HCT116 (cell line): ENCODE measurements around the gene CHRNB4. TPM values are rescaled to one million over a fixed set of nuclear protein-coding genes. Genes with fewer than 3 reads are reported as not detected.

Experiments used
- ATAC-seq: fragments of 200-7000 bp; cut with Tn5 transposase; 2 replicates; pipeline ENCODE4 v1.9.1; 2020; ENCODE audit warnings: mild to moderate bottlenecking, moderate library complexity
- BruUV-seq: library from RNA; stranded (reverse); fragments of 400-500 nt; replicated peaks from 2 replicates; lab custom pipeline; 2021; lab: Mats Ljungman, UMichigan
- CTCF ChIA-PET: fragments of 300-600 bp; sonication (Branson Sonifier 250); formaldehyde crosslinking; loops from one replicate; lab custom pipeline; 2021; ENCODE audit warnings: antibody characterized with exemption; lab: Charles Lee
- POLR2A ChIA-PET: fragments of 300-600, 350-600 bp; sonication (Branson Sonifier 250); formaldehyde crosslinking; loops from one replicate; lab custom pipeline; 2021; ENCODE audit warnings: antibody characterized with exemption; lab: Charles Lee
- RAD21 ChIA-PET, 2 experiments: fragments of 300-600 bp; sonication (Branson Sonifier 250); formaldehyde crosslinking; loops; one replicate each; lab custom pipeline; 2023; ENCODE audit warnings: low total read pairs in 2 of 2; ENCODE audit not compliant: uncharacterized antibody in 2 of 2, unreplicated experiment in 2 of 2, low non-redundant PET in 1 of 2; lab: Charles Lee
- DNase-seq: peaks from one replicate; pipeline ENCODE4 v3.0.0-alpha.2; 2010; ENCODE audit warnings: low read depth, low spot score
- H2AFZ ChIP-seq: fragments of 200-600 bp; shearing (Covaris generic), sonication (generic); 2 replicates; pipeline ENCODE4 v1.6.1; 2017; ENCODE audit warnings: low read depth, mixed run types, mixed read lengths, antibody characterized with exemption, low read length; ENCODE audit not compliant: poor library complexity, severe bottlenecking
- H3K27ac ChIP-seq: 2 replicates; pipeline ENCODE4 v1.5.1; 2012; ENCODE audit warnings: low read depth, low read length
- H3K27me3 ChIP-seq: fragments of 200-600 bp; sonication (generic); 2 replicates; pipeline ENCODE4 v1.6.1; 2016; ENCODE audit warnings: mixed run types, low read length, mixed read lengths; ENCODE audit not compliant: insufficient read depth
- H3K36me3 ChIP-seq, 2 experiments: fragments of 200-500 bp in 1 of 2; fragments of 200-600 bp in 1 of 2; sonication (Bioruptor generic) in 1 of 2; sonication (generic) in 1 of 2; 2 replicates each; pipeline versions ENCODE4 v1.5.1 to v1.6.1; 2014 to 2016; ENCODE audit warnings: low read length in 2 of 2, inconsistent platforms in 1 of 2, mixed read lengths in 1 of 2, mixed run types in 1 of 2; ENCODE audit not compliant: insufficient read depth in 2 of 2, control insufficient read depth in 1 of 2
- H3K4me1 ChIP-seq, 2 experiments: fragments of 200-600 bp in 1 of 2; sonication (generic) in 1 of 2; 2 replicates each; pipeline versions ENCODE4 v1.5.1 to v1.6.1; 2012 to 2017; ENCODE audit warnings: low read length in 2 of 2, inconsistent platforms in 1 of 2, mild to moderate bottlenecking in 1 of 2, mixed read lengths in 1 of 2, mixed run types in 1 of 2, moderate library complexity in 1 of 2; ENCODE audit not compliant: insufficient read depth in 2 of 2, control insufficient read depth in 1 of 2
- H3K4me2 ChIP-seq: fragments of 200-600 bp; sonication (generic); 2 replicates; pipeline ENCODE4 v1.6.1; 2017; ENCODE audit warnings: mixed run types, low read length, mixed read lengths
- H3K4me3 ChIP-seq, 2 experiments: fragments of 200-600 bp in 1 of 2; sonication (generic) in 1 of 2; replicated peaks in 1 of 2; 2 replicates each; pipeline ENCODE4 v1.5.1; 2011 to 2016; ENCODE audit warnings: low read length in 2 of 2, control low read depth in 1 of 2, low read depth in 1 of 2, mild to moderate bottlenecking in 1 of 2, mixed read lengths in 1 of 2, mixed run types in 1 of 2
- H3K79me2 ChIP-seq: fragments of 200-600 bp; sonication (generic); 2 replicates; pipeline ENCODE4 v1.6.1; 2017; ENCODE audit warnings: mild to moderate bottlenecking, mixed run types, low read length, moderate library complexity, mixed read lengths; ENCODE audit not compliant: insufficient read depth
- H3K9ac ChIP-seq: fragments of 200-600 bp; sonication (generic); 2 replicates; pipeline ENCODE4 v1.6.1; 2016; ENCODE audit warnings: low read length, mixed read lengths
- H3K9me2 ChIP-seq: fragments of 200-600 bp; sonication (generic), shearing (Covaris generic); 2 replicates; pipeline ENCODE4 v1.6.1; 2017; ENCODE audit warnings: mixed run types, mild to moderate bottlenecking, moderate library complexity; ENCODE audit not compliant: insufficient read depth
- H3K9me3 ChIP-seq, 2 experiments: fragments of 200-500 bp in 1 of 2; fragments of 200-600 bp in 1 of 2; sonication (Bioruptor generic) in 1 of 2; sonication (generic) in 1 of 2; 2 replicates each; pipeline ENCODE4 v1.6.1; 2014 to 2017; ENCODE audit warnings: low read length in 2 of 2, mixed read lengths in 2 of 2, inconsistent platforms in 1 of 2, low read depth in 1 of 2, mild to moderate bottlenecking in 1 of 2, mixed run types in 1 of 2, moderate library complexity in 1 of 2; ENCODE audit not compliant: control insufficient read depth in 1 of 2, insufficient read depth in 1 of 2
- H4K20me1 ChIP-seq: fragments of 200-600 bp; sonication (generic), shearing (Covaris generic); 2 replicates; pipeline ENCODE4 v1.6.1; 2017; ENCODE audit warnings: mixed run types, mild to moderate bottlenecking, moderate library complexity; ENCODE audit not compliant: insufficient read depth
- ATF3 ChIP-seq: IDR thresholded peaks from 2 replicates; pipeline ENCODE4 v1.6.1; 2012
- CBX3 ChIP-seq: IDR thresholded peaks from 2 replicates; pipeline ENCODE4 v1.6.1; 2012; ENCODE audit warnings: low read depth
- CEBPB ChIP-seq: IDR thresholded peaks from 2 replicates; pipeline ENCODE4 v1.6.1; 2012; ENCODE audit warnings: low read depth
- EZH2 ChIP-seq: fragments of 200-600 bp; sonication (generic); IDR thresholded peaks from 2 replicates; pipeline ENCODE4 v1.6.1; 2017; ENCODE audit warnings: antibody characterized with exemption, mixed run types
- EZH2phosphoT487 ChIP-seq: fragments of 200-600 bp; IDR thresholded peaks from 2 replicates; pipeline ENCODE4 v1.6.1; 2018; ENCODE audit warnings: antibody characterized with exemption, borderline replicate concordance
- FOSL1 ChIP-seq: IDR thresholded peaks from 2 replicates; pipeline ENCODE4 v1.6.1; 2012; ENCODE audit warnings: low read depth
- POLR2A ChIP-seq: IDR thresholded peaks from 2 replicates; pipeline ENCODE4 v1.7.0; 2011; ENCODE audit warnings: borderline replicate concordance; ENCODE audit not compliant: insufficient read depth, insufficient read length; ENCODE audit errors: extremely low read depth
- SIN3A ChIP-seq: IDR thresholded peaks from 2 replicates; pipeline ENCODE4 v1.6.1; 2012; ENCODE audit warnings: low read depth
- SP1 ChIP-seq: IDR thresholded peaks from 2 replicates; pipeline ENCODE4 v1.6.1; 2012; ENCODE audit warnings: low read depth
- SRF ChIP-seq: IDR thresholded peaks from 2 replicates; pipeline ENCODE4 v1.6.1; 2012; ENCODE audit warnings: low read depth
- TCF7L2 ChIP-seq: IDR thresholded peaks from 2 replicates; pipeline ENCODE4 v1.7.0; 2011; ENCODE audit warnings: borderline replicate concordance, inconsistent platforms; ENCODE audit not compliant: insufficient read depth, insufficient read length; ENCODE audit errors: extremely low read depth
- YY1 ChIP-seq: IDR thresholded peaks from 2 replicates; pipeline ENCODE4 v1.6.1; 2011; ENCODE audit warnings: low read length, low read depth, moderate library complexity, mild to moderate bottlenecking; ENCODE audit not compliant: insufficient replicate concordance; ENCODE audit errors: extremely low read depth
- ZFX ChIP-seq: fragments of 450-650 bp; IDR thresholded peaks from 2 replicates; pipeline ENCODE4 v1.6.1; 2017
- ZNF274 ChIP-seq: fragments of 200-500 bp; sonication (Bioruptor generic); IDR thresholded peaks from 2 replicates; pipeline ENCODE4 v1.6.1; 2014; ENCODE audit warnings: mild to moderate bottlenecking, low read depth, low read length, inconsistent platforms
- intact Hi-C: fragments of 100-400 bp; cut with micrococcal nuclease; formaldehyde crosslinking; loops from 2 replicates; pipeline ENCODE4 v1.10.0; 2022
- total RNA-seq: library from RNA; stranded (reverse); gene quantifications from one replicate; pipeline ENCODE4 v1.2.1, GENCODE V29; 2021; ENCODE audit not compliant: unreplicated experiment
- TF ChIP-seq, protein P1 (sequence below): IDR thresholded peaks from 2 replicates; pipeline ENCODE4 v1.6.1; 2012; ENCODE audit warnings: low read depth
- TF ChIP-seq, protein P2 (sequence below): IDR thresholded peaks from 2 replicates; pipeline ENCODE4 v1.6.1; 2012

The CHRNB4 gene
- total RNA-seq, 1 experiment from 2014 or later: 2.0 TPM

GRCh38 chr15:78671626-78672211, 30.7 kb upstream of the CHRNB4 start:
- Histone ChIP-seq H4K20me1 (no peaks in the 10 kb centered on the region), H3K9me3 (no peaks in the 10 kb centered on the region), H3K27ac (no peak overlapping the region), H3K27me3 (no peaks in the 10 kb centered on the region), H3K9me2 (no peaks in the 10 kb centered on the region), H3K4me3 (no peak overlapping the region), H3K9ac (no peak overlapping the region), H3K4me2 (no peak overlapping the region), H3K4me1 (no peaks in the 10 kb centered on the region), H3K36me3 (no peaks in the 10 kb centered on the region), H2AFZ (no peak overlapping the region), H3K79me2 (no peaks in the 10 kb centered on the region)
- BruUV-seq: no TSS peak
- ChIA-PET RAD21 (no interaction called here), POLR2A (no interaction called here), CTCF (no interaction called here)
- no peak for ATAC-seq
- TF ChIP-seq, protein P1, sequence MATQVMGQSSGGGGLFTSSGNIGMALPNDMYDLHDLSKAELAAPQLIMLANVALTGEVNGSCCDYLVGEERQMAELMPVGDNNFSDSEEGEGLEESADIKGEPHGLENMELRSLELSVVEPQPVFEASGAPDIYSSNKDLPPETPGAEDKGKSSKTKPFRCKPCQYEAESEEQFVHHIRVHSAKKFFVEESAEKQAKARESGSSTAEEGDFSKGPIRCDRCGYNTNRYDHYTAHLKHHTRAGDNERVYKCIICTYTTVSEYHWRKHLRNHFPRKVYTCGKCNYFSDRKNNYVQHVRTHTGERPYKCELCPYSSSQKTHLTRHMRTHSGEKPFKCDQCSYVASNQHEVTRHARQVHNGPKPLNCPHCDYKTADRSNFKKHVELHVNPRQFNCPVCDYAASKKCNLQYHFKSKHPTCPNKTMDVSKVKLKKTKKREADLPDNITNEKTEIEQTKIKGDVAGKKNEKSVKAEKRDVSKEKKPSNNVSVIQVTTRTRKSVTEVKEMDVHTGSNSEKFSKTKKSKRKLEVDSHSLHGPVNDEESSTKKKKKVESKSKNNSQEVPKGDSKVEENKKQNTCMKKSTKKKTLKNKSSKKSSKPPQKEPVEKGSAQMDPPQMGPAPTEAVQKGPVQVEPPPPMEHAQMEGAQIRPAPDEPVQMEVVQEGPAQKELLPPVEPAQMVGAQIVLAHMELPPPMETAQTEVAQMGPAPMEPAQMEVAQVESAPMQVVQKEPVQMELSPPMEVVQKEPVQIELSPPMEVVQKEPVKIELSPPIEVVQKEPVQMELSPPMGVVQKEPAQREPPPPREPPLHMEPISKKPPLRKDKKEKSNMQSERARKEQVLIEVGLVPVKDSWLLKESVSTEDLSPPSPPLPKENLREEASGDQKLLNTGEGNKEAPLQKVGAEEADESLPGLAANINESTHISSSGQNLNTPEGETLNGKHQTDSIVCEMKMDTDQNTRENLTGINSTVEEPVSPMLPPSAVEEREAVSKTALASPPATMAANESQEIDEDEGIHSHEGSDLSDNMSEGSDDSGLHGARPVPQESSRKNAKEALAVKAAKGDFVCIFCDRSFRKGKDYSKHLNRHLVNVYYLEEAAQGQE: no peak
- no peak for DNase-seq
- intact Hi-C loops: no loop called here

GRCh38 chr15:78668987-78669386, 28.0 kb upstream of the CHRNB4 start:
- no peak for ATAC-seq
- no TSS peak for BruUV-seq
- POLR2A ChIA-PET: no interaction called here

More at GRCh38 chr15:78668987-78669386, 28.0 kb upstream of the CHRNB4 start:
- ChIA-PET CTCF (no interaction called here), RAD21 (no interaction called here)
- Histone ChIP-seq H2AFZ (no peak overlapping the region), H3K4me2 (no peak overlapping the region), H3K36me3 (no peaks in the 10 kb centered on the region), H3K27ac (no peak overlapping the region), H3K9ac (no peak overlapping the region), H3K27me3 (no peaks in the 10 kb centered on the region), H3K79me2 (no peaks in the 10 kb centered on the region), H3K4me3 (no peak overlapping the region), H4K20me1 (no peaks in the 10 kb centered on the region), H3K4me1 (no peaks in the 10 kb centered on the region), H3K9me2 (no peaks in the 10 kb centered on the region), H3K9me3 (no peaks in the 10 kb centered on the region)
- TF ChIP-seq YY1 (no peak), SRF (no peak), EZH2 (no peak), CBX3 (no peak), SP1 (no peak), SIN3A (no peak), CEBPB (no peak), ATF3 (no peak), POLR2A (no peak), EZH2phosphoT487 (no peak), ZNF274 (no peak), ZFX (no peak), TCF7L2 (no peak), FOSL1 (no peak)
- TF ChIP-seq, protein P2, sequence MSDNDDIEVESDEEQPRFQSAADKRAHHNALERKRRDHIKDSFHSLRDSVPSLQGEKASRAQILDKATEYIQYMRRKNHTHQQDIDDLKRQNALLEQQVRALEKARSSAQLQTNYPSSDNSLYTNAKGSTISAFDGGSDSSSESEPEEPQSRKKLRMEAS: no peak
- intact Hi-C loops: no loop called here
- no peak for DNase-seq
